Superior temporal gyrus (tissue), 1 donor: ENCODE results near the gene CSTF3.
"Not testable (repeated sequence)": the region's sequence is repeated elsewhere in the genome, so short reads cannot be mapped to it uniquely, and the experiment has no call there.

Experiments
- DNase-seq: peaks from one replicate; pipeline ENCODE4 v3.0.0-alpha.2; 2016; ENCODE audit errors: extremely low spot score

CSTF3 gene

DNA sequence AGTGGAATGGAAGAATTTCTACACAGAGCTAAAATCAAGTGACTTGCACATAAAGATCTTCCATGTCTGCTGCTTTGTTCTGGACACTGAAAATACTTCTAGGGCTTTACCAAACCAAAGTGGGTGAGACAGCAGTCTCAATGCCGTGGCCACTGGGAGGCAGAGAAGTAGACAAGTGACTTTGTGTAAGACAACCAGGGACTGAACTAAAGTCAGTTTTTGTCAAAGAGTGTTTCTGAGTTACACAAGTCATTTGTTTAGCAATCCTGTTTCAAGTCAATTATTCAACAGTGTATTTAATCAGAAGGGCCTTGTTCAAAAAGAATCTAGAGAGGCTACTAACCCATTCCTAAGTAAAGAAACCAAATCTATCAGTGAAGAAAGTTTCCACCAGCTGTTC, 75.3 kb downstream of the CSTF3 start:
- DNase-seq, result no peak

DNA sequence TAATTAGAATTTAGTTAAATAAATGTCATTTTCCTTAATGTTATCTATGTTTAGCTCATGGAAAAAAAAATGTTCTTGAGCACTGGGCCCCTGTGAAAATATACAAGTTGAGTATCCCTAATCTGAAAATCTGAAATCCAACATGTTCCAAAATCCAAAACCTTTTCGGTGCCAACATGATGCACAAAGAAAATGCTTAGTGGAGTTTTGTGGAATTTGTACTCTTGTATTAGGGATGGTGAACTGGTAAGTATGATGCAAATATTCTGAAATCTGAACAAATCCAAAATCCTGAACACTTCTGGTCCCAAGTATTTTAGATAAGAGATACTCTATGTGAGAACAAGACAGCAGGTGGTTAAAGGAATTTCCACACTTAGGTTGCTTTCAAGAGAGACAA, 77.4 kb downstream of the CSTF3 start:
- no peak for DNase-seq

DNA sequence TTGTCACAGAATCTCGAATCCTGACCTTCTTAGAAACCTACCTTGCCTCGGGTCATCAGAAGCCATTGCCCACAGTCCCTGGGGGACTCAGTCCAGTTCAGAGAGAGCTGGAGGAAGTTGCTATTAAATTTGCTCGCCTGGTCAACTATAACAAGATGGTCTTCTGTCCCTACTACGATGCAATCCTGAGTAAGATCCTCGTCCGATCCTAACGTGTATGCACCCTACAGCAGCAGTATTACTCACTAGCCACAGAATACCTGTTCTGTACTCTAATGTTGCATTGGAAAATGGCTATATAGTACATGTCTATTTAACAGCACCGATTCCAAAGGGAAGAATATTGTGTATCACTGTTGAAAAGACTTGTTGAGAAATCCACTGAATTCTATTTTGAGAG, 88.8 kb downstream of the CSTF3 start:
- no peak for DNase-seq

DNA sequence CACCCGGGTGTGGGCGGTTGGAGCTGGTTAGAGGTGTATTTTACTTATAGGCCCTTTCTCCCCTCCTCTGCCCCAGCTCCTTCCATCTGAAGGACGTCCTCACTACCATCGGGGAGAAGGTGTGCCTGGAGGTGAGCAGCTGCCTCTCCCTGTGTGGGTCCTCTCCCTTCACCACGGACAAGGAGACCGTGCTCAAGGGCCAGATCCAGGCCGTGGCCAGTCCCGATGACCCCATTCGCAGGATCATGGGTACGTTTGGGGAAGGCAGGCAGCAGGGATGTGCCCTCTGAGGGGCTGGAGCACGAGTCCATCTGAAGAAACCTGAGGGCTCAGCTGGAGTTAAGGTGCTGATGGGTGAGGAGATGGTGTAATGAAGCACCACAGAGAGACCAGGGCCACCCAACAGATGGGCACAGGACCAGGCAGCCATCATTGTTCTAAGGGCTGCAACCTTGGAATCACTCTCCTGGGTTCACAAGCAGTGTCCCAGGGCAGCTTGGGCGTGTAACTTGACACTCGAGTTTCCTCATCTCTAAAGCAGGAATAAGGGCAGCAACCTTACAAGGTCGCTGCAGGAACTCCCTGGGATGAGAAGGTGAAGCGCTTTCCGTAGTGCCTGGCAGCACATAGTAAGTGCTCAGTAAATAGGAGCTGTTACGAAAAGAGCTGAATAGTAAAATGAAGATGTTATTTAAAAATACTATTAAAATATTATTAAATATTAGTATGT, 92.5 kb downstream of the CSTF3 start:
- DNase-seq, result no peak

DNA sequence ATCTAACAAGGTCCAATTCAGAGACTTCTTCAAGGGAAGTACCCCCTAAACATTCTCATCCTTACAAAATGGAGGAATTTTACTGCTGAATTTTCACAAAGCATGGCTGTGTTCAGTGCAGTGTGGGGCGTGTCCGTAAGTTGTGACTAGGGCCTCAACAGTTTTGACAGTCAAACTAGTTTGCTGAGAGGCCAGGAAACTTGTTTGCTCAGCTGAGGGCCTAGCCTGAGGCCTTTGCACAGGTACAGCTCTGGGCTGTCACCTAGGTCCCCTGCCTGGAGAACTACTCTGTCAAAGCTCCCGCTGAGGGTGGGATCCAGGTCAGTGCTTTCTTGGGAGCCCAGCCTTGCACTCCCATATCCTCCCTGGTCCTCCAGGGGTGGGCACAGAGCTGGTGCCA, 94.0 kb downstream of the CSTF3 start:
- no peak for DNase-seq

DNA sequence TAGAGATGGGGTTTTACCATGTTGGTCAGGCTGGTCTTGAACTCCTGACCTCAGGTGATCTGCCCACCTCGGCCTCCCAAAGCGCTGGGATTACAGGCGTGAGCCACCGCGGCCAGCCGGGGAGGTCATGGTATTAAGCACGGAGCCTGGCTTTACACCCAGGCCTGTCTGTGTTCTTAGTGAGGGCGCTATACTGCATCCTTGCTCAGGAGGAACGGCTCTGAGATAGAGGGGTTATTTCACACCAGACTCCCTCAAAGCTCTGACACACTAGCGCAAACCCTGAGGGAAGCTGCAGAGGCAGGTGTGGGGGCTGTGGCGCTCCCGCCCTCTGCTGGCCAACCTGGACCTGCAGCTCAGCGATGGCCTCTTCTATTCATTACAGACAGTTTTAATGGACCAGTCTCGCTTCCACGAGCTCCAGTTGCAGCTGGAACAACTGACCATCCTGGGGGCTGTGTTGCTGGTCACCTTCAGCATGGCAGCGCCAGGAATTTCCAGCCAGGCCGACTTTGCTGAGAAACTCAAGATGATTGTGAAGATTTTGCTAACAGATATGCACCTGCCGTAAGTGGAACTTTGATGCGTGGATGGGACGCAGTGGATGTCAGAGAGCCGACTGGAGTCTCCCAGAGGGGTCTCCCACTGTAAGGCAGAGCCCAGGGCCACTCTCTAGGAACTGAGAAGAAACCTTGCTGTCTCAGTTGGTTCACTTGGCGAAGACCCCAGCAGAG, 95.7 kb downstream of the CSTF3 start:
- peak; percentile 72 for DNase-seq

DNA sequence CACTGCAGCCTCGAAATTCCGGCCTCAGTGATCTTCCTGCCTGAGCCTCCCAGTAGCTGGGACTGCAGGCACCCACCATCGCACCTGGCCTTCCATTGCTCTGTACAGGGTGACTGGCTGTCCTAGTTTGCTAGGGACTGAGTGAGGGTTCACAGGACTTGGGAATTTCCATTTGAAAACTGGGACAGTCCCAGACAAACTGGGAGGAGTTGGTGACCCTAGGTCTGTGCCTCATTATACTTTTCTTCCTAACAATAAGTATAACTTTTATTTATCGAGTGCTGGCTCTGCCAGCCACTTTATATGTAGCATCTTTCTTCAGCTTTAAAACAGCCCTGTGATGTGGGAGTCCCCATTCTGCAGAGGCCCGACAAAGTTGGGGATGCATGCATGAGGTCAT, 96.4 kb downstream of the CSTF3 start:
- no peak for DNase-seq

DNA sequence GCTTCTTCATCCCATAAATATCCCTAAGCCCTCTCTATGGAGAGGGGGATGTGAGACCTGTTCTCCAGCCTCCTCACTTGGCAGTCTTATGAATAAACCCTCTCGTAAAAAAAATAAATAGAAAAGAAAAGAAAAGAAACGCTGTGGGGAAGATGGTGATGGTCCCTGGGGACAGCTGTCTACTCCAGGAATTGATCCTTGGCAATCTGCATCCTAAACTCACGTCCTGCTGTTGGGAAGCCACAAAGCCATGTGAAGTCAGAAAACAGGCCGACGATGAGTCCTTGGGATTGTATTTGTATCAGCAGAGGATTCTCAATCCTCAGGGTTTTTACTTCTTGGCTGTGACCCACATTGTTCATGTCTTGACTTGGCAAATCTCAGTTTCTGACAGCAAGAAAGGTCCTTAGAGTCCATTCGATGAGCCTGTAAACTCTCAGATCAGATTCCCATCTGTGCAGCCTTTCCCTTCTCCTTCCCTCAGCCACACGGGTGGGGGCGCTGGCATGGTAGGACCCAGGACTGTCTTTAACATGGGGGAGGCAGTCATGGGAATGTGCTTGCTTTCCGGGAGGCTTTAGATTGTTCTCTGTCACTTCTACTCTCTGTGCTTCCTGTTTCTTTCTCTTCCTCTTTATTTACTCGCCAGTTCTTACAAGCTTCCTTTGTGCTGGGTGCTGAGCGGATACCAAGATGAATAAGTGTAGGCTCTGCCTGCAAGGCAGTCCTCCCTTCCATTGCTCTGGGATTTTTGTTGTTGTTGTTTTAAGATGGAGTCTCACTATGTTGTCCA, 97.1 kb downstream of the CSTF3 start:
- DNase-seq, result no peak

DNA sequence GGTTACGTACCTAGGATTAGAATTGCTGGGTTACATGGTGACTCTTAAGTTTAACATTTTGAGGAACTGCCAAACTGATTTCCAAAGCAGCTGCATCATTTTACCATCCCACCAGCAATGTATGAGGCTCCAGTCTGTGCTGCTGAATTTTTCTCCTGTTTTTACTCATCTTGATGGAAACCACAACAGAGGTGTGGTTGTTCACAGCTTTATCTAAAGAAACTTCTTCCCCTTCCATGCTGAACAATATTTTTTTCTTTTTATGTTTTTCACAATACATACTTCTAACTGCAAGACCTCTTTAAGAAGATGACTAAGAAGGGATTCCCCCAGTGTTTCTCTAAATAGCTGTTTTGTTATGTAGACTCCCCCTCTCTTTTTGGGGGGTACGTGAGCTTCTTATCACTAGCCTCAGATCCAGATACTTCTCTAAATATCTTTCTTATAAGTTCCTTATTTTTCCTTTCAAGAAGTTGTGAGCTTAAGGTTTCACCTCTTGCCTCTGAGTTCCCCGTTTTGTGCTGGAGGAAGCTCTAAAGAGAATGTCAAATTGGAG, 97.9 kb downstream of the CSTF3 start:
- DNase-seq, result no peak

DNA sequence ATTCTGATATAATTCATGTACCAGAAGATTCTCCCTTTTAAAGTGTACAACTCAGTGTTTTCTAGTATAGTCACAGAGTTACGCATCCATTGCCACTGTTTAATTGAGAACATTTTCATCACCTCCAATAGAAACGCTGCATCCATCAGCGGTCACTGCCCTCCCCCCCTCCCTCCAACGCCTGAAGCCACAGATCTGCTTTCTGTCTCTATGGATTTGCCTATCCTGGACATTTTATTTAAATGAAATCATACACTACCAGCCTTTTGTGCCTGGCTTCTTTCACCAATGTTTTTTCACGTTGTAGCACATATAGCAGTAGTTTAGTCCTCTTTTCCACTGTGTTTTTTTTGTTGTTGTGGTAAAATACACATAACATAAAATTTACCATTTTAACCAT, 99.1 kb downstream of the CSTF3 start:
- DNase-seq, result no peak

DNA sequence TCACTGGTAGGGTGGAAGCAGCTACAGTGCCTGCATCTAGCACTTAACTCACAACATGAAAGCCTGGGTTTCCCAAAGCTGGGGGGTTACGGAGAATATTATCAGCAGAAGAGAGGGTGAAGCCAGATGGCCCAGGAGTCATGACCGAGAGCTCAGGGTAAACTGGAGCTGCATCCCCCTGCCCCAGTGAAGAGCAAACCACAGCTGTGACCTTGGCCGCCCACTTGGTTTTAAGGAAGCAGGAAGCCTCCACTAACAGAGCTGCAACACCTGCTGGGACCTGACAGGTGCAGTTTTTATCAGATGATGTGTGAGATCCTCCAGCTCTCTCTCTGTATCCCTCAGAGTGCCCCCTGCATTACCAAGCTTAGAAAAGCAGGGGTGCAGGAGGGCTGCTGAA, 101.0 kb downstream of the CSTF3 start:
- DNase-seq, result no peak

DNA sequence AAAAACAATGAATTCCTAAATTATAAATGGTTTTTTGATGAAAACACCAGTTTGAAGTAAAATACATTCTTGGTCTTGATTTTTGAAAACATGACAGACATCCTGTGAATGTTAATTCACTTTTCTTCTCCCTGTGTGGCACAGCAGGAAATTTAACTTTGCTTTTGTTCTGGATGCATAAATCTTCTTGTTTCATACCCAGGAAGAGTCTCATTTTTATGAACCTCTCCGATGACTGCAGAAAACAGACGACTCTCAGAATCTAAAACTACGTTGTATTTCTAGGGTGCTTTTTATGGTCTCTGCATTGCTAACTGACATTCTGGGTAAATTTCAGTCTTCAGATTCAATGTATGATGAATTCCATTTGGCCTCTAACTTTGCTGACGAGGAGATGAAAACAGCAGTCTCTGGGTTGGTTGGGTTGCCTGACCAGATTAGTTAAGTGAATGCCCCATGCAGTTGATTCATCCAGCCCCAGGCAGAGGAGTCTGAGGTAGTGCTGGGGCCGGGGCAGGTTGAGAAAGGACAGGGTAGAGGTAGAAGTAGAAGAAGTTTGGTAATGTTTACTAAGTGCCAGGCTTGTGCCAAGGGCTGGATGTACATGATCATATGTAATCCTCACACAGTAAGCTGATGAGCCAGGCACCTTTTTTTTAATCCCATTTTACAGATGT, 101.8 kb downstream of the CSTF3 start:
- DNase-seq, result no peak

DNA sequence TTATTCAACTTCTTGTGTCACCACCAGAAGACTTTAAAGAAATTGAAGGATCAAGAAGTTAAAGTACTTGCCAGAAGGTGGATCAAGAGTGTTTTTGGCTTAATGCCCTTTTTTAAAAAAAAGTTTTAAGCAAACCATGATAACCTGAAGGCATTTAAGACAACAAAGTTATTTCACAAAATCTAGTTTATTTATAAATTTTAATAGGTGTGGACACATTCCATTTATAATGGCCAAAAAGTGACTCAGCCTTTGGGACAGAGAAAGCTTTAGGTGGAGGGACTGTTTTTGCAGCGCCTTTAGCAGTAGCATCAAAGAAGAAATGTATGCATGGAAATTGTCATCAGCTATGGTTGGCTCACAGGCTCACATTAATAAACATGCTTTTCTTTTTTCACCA, 104.0 kb downstream of the CSTF3 start:
- DNase-seq, result no peak

DNA sequence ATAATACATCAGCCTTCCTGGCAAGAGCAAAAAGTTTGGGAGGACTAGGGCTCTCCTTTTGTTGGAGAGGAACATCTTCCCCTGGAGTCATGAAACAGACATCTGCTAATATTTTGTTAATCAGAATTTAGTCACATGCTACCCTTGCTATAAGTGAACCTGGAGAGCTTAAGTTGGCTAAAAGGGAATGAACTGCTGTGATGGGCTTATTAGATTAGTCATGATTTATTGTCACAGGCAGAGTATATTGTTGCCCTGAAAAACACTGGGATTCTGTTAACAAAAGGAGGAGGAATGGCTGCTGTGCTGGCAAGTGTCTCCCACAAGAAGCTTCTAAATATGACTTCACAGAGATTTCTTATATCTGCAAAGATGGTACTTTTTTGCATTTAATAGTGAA, 105.9 kb downstream of the CSTF3 start:
- DNase-seq, result no peak

DNA sequence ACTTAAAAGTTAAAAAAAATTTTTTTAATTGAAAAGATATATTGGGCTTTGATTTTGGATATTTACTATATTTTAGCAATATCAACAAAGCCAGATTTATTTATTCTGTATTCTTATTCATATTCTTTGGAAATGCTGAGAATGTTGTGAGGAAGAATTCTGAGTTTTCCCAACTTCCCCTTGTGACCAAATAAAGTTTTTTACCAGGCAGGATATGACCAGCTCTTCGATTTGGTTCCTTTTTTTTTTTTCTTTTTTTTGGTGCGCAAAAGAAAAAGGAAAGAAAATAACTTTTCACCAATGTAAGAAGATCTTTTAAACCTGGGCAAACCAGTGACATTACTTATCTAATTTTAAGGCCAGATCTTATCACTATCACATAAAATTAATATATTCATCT, 109.0 kb downstream of the CSTF3 start:
- DNase-seq, result no peak

DNA sequence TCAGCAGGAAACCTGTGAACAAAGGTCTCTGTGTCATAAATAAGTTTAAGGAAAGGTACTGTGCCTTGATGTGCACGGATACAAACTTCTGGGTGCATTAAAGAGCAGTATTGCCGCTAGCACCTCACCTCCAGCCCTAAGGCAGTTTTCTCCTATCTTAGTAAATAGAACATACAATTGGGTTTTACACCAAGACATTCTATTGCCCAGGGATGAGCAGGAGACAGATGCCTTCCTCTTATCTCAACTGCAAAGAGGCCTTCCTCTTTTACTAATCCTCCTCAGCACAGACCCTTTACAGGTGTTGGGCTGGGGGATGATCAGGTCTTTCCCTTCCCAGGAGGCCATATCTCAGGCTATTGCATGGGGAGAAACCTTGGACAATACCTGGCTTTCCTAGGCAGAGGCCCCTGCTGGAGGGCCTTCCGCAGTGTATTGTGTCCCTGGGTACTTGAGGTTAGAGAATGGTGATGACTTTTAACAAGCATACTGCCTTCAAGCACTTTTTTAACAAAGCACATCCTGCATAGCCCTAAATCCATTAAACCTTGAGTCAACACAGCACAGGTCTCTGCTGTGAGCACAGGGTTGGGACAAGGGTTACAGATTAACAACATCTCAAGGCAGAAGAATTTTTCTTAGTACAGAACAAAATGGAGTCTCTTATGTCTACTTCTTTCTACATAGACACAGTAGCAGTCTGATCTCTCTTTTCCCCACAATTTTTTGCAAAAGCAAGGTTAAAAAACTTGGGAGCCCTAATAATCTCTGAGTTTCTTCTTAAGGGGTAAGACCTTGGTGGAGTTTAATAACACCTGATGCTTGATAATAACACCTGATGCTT, 111.5 kb downstream of the CSTF3 start:
- not testable (repeated sequence) for DNase-seq

DNA sequence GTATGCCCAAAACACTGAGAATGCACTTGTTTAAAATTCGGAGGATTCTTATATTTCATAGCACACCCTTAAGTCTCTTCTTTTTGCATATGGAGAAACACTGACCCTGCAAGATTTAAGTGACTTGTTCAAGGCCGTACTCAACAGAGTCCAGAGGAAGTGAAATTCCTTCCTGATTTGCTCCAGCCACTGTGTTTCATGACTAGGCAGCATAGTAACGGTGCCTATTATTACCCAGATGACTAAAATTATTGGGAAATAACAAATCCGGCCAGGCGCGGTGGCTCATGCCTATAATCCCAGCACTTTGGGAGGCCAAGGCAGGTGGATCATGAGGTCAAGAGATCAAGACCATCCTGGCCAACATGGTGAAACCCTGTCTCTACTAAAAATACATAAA, 112.6 kb downstream of the CSTF3 start:
- not testable (repeated sequence) for DNase-seq

DNA sequence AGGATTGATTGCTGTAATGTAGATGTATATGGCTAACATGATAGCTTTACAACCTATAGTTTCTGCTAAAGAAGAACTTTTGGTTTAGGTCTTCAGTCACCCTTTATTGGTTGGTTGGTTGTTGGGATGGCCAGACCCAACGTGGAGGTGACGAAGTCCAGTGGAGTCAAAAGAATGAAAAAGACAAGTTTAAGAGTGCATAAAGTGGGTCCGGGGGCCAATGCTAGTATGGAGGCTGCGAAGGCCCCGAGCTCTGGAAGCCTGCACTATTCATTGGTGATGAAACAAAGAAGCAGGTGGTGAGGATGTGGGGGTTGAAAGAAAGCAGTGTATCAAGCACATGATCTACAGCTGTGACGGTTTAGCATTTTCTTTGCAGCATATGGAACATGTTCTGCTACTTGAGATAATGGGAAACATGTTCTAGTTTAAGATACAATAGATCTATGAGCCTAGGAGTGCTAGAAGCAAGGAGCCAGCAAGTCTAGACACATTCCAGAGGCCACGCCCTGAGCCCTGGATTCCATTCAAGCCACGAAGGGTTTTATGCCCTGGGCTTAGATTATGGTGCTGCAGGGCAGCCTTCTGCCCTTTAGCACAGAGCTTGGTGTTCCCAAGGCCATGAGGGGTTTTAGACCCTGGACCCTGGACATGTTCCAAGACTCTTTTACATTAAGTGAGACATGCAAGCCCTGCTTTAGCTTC, 115.6 kb downstream of the CSTF3 start:
- DNase-seq, result no peak

DNA sequence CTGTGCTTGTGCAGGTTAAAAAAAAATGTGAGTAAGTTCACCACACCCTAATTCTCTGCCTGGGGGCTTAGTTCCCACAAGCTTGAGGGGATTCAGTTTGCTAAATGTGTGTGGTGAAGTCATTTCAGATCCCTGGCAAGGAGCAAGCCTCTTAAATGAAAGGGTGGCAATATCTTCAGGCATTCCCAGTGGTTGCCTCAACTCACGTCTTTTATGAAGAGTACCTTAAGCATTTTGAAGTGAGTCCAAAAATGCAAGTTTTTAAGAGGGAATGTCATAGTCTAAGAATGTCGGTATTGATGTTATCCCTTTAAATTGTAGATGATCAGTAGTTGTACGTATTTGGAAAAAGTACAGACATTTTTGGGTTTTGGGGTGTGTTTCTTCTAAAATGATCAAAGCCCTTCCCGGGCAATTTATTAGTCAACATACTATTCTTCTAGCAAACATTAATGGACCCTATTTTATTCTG, 117.0 kb downstream of the CSTF3 start:
- no peak for DNase-seq

DNA sequence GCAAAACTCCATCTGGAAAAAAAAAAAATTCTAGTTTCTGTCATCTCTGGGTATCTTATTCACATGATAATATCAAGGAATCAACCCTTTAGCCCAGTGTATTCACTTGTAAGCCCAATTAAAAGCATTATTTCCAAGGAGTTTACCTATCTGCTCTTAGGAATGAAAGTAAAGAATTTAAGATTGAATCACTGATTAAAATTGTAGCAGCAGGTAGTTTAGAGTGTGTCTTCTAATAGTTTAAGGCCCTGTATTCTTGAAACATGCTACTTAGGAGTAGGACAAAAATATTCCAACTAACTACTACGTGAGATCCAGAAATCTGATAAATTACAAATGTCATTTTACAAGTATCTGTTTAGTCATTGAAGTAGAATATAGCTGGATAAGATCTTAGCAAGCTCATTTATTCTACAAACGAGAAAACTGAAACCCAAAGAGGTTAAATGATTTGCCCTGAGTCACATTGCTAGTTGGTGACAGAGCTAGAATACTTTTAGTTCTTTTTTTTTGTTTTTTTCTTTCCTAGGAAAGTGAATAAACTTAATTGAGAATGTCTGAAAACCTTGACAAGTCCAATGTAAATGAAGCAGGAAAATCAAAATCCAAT, 118.0 kb downstream of the CSTF3 start:
- no peak for DNase-seq
